NCI-H2107 treated with DMSO at 0.1 percent for 48 hours (cell line): ENCODE data around the gene METTL3.
A peak's percentile ranks its signal among the peaks of the same experiment; 100 is the strongest.

ENCODE experiments used
- DNase-seq: peaks from one replicate; lab custom pipeline; 2025; ENCODE audit not compliant: unreplicated experiment; lab: John Stamatoyannopoulos, UW

Gene METTL3

GRCh38 chr14:21486640-21487087 lies 24.5 kb downstream of the METTL3 start:
- no peak for DNase-seq

GRCh38 chr14:21476925-21477681 lies 34.0 kb downstream of the METTL3 start, which contains the start of the genes RAB2B and TOX4:
Gene RAB2B (minus strand): TSS chr14:21476959. CDS start chr14:21476872, 87 bp downstream.
Gene TOX4 (plus strand): TSS chr14:21477195. CDS start chr14:21477279, 84 bp downstream.
- DNase-seq: peak; percentile 100

- no peak for DNase-seq
Measured at GRCh38 chr14:21476523-21476924, 34.6 kb downstream of the METTL3 start.

- DNase-seq: no peak
Measured at GRCh38 chr14:21475767-21476522, 35.2 kb downstream of the METTL3 start.

GRCh38 chr14:21467616-21468015 lies 43.5 kb downstream of the METTL3 start:
- DNase-seq: no peak

- peak; percentile 100 for DNase-seq
Measured at GRCh38 chr14:21455912-21456667, 55.0 kb downstream of the METTL3 start, which contains the start of gene CHD8. Gene CHD8 (minus strand): TSS chr14:21456123. CDS start chr14:21431643, 24,480 bp downstream.

- DNase-seq: no peak
Measured at GRCh38 chr14:21455592-21455911, 55.6 kb downstream of the METTL3 start.

- no peak for DNase-seq
Measured at GRCh38 chr14:21454843-21455544, 56.1 kb downstream of the METTL3 start.

- DNase-seq: no peak
Measured at GRCh38 chr14:21449899-21450216, 61.3 kb downstream of the METTL3 start.
